HepG2 (cell line): ENCODE data around the gene TNNI2. TPM values are rescaled to one million over a fixed set of nuclear protein-coding genes. Genes with fewer than 3 reads are reported as not detected.

ENCODE experiments used
- ARID4A ChIP-seq: sonication (generic); formaldehyde crosslinking; IDR thresholded peaks from 2 replicates; pipeline ENCODE4 v1.5.0; 2020; ENCODE audit warnings: mild to moderate bottlenecking, missing genetic modification reagents, borderline replicate concordance
- CBX5 ChIP-seq: sonication (generic); formaldehyde crosslinking; IDR thresholded peaks from 2 replicates; pipeline ENCODE4 v1.4.0; 2020; ENCODE audit warnings: missing genetic modification reagents, borderline replicate concordance
- EHMT2 ChIP-seq: fragments of 200-600 bp; sonication (generic); IDR thresholded peaks from 2 replicates; pipeline ENCODE4 v1.7.0; 2017; ENCODE audit warnings: antibody characterized with exemption, low read depth, low read length, borderline replicate concordance
- ETV6 ChIP-seq: sonication (generic); formaldehyde crosslinking; conservative IDR thresholded peaks from 2 replicates; pipeline ENCODE4 v1.4.0; 2020; ENCODE audit warnings: missing genetic modification reagents
- HIVEP1 ChIP-seq: sonication (generic); formaldehyde crosslinking; IDR thresholded peaks from 2 replicates; pipeline ENCODE4 v1.4.0; 2020; ENCODE audit warnings: mild to moderate bottlenecking, missing genetic modification reagents
- KLF12 ChIP-seq: sonication (generic); formaldehyde crosslinking; IDR thresholded peaks from 2 replicates; pipeline ENCODE4 v1.4.0; 2020; ENCODE audit warnings: missing genetic modification reagents, borderline replicate concordance
- MED1 ChIP-seq: sonication (generic); formaldehyde crosslinking; IDR thresholded peaks from 2 replicates; pipeline ENCODE4 v1.4.0; 2020; ENCODE audit warnings: missing genetic modification reagents
- RFX5 ChIP-seq: IDR thresholded peaks from 2 replicates; pipeline ENCODE4 v1.6.1; 2011; ENCODE audit warnings: low read depth, low read length, improper control_type of control experiment
- RXRB ChIP-seq: IDR thresholded peaks from 2 replicates; pipeline ENCODE4 v1.6.1; 2016; ENCODE audit warnings: borderline replicate concordance, missing genetic modification reagents, missing compliant biosample characterization
- SPEN ChIP-seq: sonication (generic); formaldehyde crosslinking; IDR thresholded peaks from 2 replicates; pipeline ENCODE4 v1.5.1; 2020; ENCODE audit warnings: low read depth, mild to moderate bottlenecking, missing genetic modification reagents
- YEATS4 ChIP-seq: sonication (generic); formaldehyde crosslinking; IDR thresholded peaks from 2 replicates; pipeline ENCODE4 v1.4.0; 2020; ENCODE audit warnings: missing genetic modification reagents, borderline replicate concordance
- ZBTB7B ChIP-seq: sonication (generic); formaldehyde crosslinking; IDR thresholded peaks from 2 replicates; pipeline ENCODE4 v1.4.0; 2020; ENCODE audit warnings: missing genetic modification reagents
- ZFP36L2 ChIP-seq: sonication (generic); formaldehyde crosslinking; IDR thresholded peaks from 2 replicates; pipeline ENCODE4 v1.4.0; 2020; ENCODE audit warnings: missing genetic modification reagents
- ZFP82 ChIP-seq: sonication (generic); formaldehyde crosslinking; IDR thresholded peaks from 2 replicates; pipeline ENCODE4 v1.5.1; 2020; ENCODE audit warnings: mild to moderate bottlenecking, missing genetic modification reagents, borderline replicate concordance
- ZFX ChIP-seq: sonication (generic); formaldehyde crosslinking; IDR thresholded peaks from 2 replicates; pipeline ENCODE4 v1.4.0; 2020; ENCODE audit warnings: mild to moderate bottlenecking, low read depth, missing genetic modification reagents, moderate library complexity
- ZNF251 ChIP-seq: sonication (generic); formaldehyde crosslinking; IDR thresholded peaks from 2 replicates; pipeline ENCODE4 v1.9.0; 2021; ENCODE audit warnings: mild to moderate bottlenecking, missing genetic modification reagents
- ZNF264 ChIP-seq: sonication (generic); formaldehyde crosslinking; IDR thresholded peaks from 2 replicates; pipeline ENCODE4 v1.4.0; 2020; ENCODE audit warnings: missing genetic modification reagents
- ZNF276 ChIP-seq: sonication (generic); formaldehyde crosslinking; IDR thresholded peaks from 2 replicates; pipeline ENCODE4 v1.4.0; 2020; ENCODE audit warnings: mild to moderate bottlenecking, low read depth, missing genetic modification reagents
- ZNF432 ChIP-seq: sonication (generic); formaldehyde crosslinking; IDR thresholded peaks from 2 replicates; pipeline ENCODE4 v1.5.0; 2020; ENCODE audit warnings: missing genetic modification reagents, mild to moderate bottlenecking, borderline replicate concordance
- ZNF883 ChIP-seq: sonication (generic); formaldehyde crosslinking; IDR thresholded peaks from 2 replicates; pipeline ENCODE4 v1.5.1; 2020; ENCODE audit warnings: mild to moderate bottlenecking, missing genetic modification reagents; ENCODE audit errors: not compliant biosample characterization
- polyA plus RNA-seq, 8 experiments: library from polyadenylated mRNA; depleted of rRNA in 3 of 8; stranded (reverse) in 7 of 8; unstranded in 1 of 8; fragments of >200 nt; fragmentation: Illumina TruSeq in 4 of 8; extraction: Trizol in 4 of 8; gene quantifications; 2 replicates each; pipeline versions ENCODE4 v1.2.1 to v1.2.3, GENCODE V29; 2011 to 2016; ENCODE audit warnings: low read depth in 4 of 8, missing spikeins in 1 of 8, mixed read lengths in 1 of 8; ENCODE audit not compliant: insufficient read depth in 1 of 8
- total RNA-seq, 5 experiments: library from RNA; depleted of rRNA; stranded (reverse); fragments of >200 nt; fragmentation: Illumina TruSeq; extraction: Trizol; gene quantifications; 2 replicates each; pipeline ENCODE4 v1.2.3, GENCODE V29; 2016; ENCODE audit warnings: low read depth in 1 of 5
- TF ChIP-seq, protein P1 (sequence below): sonication (generic); formaldehyde crosslinking; IDR thresholded peaks from 2 replicates; pipeline ENCODE4 v1.4.0; 2020; ENCODE audit warnings: missing genetic modification reagents, borderline replicate concordance
- TF ChIP-seq, protein P2 (sequence below): sonication (generic); formaldehyde crosslinking; IDR thresholded peaks from 2 replicates; pipeline ENCODE4 v1.5.0; 2020; ENCODE audit warnings: mild to moderate bottlenecking, low read depth, missing genetic modification reagents, borderline replicate concordance

TNNI2 gene
- total and polyA plus RNA-seq, 2 of the 13 experiments (the other 11 are each of a cell fraction or from before 2014, with no cell fraction given): 7.2 to 12.0 TPM

DNA sequence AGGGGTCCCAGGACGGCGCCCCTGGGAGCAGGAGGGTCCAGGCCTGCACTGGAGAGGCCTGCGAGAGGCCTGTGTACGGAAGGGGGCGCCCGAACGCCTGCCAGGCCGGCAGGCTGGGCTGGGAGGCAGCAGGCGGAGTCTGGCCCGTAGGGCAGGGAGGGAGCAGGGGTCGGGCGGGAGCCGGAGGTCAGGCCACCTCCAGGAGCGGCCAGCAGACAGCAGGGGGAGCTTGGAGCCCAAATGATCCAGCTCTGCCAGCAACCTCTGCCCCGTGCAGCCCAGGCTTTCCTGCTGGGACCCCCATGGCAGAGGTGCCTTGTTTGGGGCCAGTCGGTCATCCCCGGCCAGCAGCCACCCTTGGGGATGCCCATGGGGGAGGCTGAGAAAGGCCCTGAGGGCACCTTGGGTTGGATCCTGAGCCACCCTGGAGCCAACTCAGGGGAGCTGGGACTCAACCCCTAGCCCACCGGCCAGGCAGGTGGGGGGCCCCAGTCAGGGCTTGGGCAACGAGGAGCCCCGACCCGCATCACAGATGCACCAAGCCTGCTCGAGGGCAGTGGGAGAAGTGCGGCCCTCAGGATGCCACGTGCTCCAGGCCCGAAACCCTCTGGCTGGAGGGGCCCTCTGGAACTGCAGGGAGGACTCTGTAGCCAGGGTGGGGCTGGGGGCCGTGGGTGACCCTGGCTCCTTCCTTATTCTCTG is 13.6 kb upstream of the TNNI2 start (continued):
- TF ChIP-seq RFX5 (no peak), ZNF883 (CRISPR knock-in tag) (peak; percentile 28), ETV6 (CRISPR knock-in tag) (no peak), YEATS4 (CRISPR knock-in tag) (peak; percentile 67; the same call in 1 of the 2 replicates), ZFP82 (CRISPR knock-in tag) (no peak), HIVEP1 (CRISPR knock-in tag) (no peak), ZNF276 (no peak), MED1 (CRISPR knock-in tag) (peak; percentile 87), EHMT2 (no peak), KLF12 (CRISPR knock-in tag) (peak; percentile 78; the same call in 1 of the 2 replicates), ZNF264 (CRISPR knock-in tag) (0 out of 2 replicates have a peak, but pooled peaks have one; percentile 55), RXRB (CRISPR knock-in tag) (peak; percentile 68; the same call in 1 of the 2 replicates), ZNF251 (CRISPR knock-in tag) (no peak), ZNF432 (CRISPR knock-in tag) (no peak), SPEN (CRISPR knock-in tag) (0 out of 2 replicates have a peak, but pooled peaks have one; percentile 49), CBX5 (peak; percentile 16; the same call in 1 of the 2 replicates), ARID4A (peak; percentile 20; the same call in 1 of the 2 replicates), ZFP36L2 (CRISPR knock-in tag) (no peak), ZBTB7B (CRISPR knock-in tag) (peak; percentile 95), ZFX (peak; percentile 84)
- TF ChIP-seq, protein P1, sequence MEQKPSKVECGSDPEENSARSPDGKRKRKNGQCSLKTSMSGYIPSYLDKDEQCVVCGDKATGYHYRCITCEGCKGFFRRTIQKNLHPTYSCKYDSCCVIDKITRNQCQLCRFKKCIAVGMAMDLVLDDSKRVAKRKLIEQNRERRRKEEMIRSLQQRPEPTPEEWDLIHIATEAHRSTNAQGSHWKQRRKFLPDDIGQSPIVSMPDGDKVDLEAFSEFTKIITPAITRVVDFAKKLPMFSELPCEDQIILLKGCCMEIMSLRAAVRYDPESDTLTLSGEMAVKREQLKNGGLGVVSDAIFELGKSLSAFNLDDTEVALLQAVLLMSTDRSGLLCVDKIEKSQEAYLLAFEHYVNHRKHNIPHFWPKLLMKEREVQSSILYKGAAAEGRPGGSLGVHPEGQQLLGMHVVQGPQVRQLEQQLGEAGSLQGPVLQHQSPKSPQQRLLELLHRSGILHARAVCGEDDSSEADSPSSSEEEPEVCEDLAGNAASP (CRISPR knock-in tag): 0 out of 2 replicates have a peak, but pooled peaks have one; percentile 33
- TF ChIP-seq, protein P2, sequence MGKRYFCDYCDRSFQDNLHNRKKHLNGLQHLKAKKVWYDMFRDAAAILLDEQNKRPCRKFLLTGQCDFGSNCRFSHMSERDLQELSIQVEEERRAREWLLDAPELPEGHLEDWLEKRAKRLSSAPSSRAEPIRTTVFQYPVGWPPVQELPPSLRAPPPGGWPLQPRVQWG (CRISPR knock-in tag): no peak
